Activated CD8-positive, alpha-beta T cell treated with anti-CD3 and anti-CD28 coated beads, Interleukin-2, amount 10 ng/mL, durations not matched to agents 7 days and 5 days (primary cell): ENCODE data around the gene RAB13. TPM values are rescaled to one million over a fixed set of nuclear protein-coding genes. Genes with fewer than 3 reads are reported as not detected.

Experiments used
- ATAC-seq: fragments of 150-1000 bp; cut with Tn5 transposase; one replicate; pipeline ENCODE4 v1.10.0; 2021; ENCODE audit warnings: moderate library complexity
- CTCF ChIA-PET: fragments of 350-600 bp; sonication (Branson Sonifier 250); formaldehyde crosslinking; loops from one replicate; lab custom pipeline; 2021; ENCODE audit warnings: antibody characterized with exemption; lab: Charles Lee
- POLR2A ChIA-PET: fragments of 350-600 bp; sonication (Branson Sonifier 250); formaldehyde crosslinking; loops from one replicate; lab custom pipeline; 2021; ENCODE audit warnings: antibody characterized with exemption; lab: Charles Lee
- DNase-seq: peaks from one replicate; pipeline ENCODE4 v3.0.0-alpha.2; 2020
- H3K27ac Mint-ChIP-seq: one replicate; pipeline ENCODE4 v1.8.0; 2021; ENCODE audit warnings: mild to moderate bottlenecking, mixed read lengths
- H3K27me3 Mint-ChIP-seq: one replicate; pipeline ENCODE4 v1.8.0; 2021; ENCODE audit warnings: low read depth, mixed read lengths
- H3K36me3 Mint-ChIP-seq: one replicate; pipeline ENCODE4 v1.8.0; 2021; ENCODE audit warnings: low read depth, mixed read lengths
- H3K4me1 Mint-ChIP-seq: one replicate; pipeline ENCODE4 v1.8.0; 2021; ENCODE audit warnings: low read depth, mixed read lengths
- H3K4me3 Mint-ChIP-seq: one replicate; pipeline ENCODE4 v1.8.0; 2021; ENCODE audit warnings: mild to moderate bottlenecking, mixed read lengths
- H3K9me3 Mint-ChIP-seq: one replicate; pipeline ENCODE4 v1.8.0; 2022; ENCODE audit warnings: mixed read lengths; ENCODE audit not compliant: insufficient read depth
- total RNA-seq, 2 experiments: library from RNA; stranded (reverse); gene quantifications; one replicate each; pipeline ENCODE4 v1.2.3, GENCODE V29; 2021

RAB13 gene
- total RNA-seq, 2 experiments from 2014 or later = 5.2 to 6.5 TPM

DNA sequence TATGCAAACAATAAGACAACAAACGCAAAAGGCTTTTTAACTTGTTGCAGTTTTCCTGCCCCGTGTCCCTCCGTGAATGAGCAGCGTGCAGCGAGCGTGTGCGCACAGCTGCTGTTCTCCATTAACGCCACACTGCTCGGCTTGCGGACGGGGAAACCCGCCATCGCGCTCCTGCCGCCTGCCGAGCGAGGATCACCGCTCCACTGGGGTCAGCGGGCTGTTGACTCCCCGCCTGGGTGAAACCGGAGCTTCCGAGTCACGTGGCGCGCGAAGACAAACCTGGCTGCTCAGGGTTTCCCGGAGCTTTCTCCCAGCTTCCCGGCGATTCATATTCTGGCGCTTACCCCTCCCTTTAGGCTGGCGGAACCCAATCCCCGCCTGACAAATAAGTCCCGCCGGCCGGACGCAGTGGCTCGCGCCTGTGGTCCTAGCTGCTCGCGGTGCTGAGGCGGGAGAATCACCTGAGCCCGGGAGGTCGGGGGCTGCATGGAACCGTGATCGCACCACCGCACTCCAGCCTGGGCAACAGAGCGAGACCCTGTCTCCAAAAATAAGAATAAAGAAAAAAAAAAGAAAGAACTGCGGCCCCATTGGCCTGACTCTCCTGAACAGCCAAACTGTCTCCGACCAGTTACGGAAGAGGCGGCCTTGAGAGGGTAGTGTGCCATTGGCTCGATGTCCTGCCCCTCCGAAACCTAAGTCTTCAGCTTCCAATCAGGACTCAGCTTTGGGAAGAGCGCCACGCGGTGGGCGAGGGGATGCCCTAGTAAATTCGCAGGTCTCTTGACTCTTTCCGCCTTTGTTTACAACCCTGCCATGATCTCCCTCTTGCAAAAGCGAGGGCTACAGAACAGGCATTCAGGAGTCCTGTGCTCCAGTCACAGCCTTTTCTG, 18.8 kb downstream of the RAB13 start, which contains the start of gene CREB3L4:
TSS of gene CREB3L4 (plus strand) at position 796 of the 893 bp plus-strand sequence. CDS start 624 bp downstream, outside the sequence.
- no peaks in the 10 kb centered on the region for H3K27me3 Mint-ChIP-seq
- H3K4me1 Mint-ChIP-seq = peaks cover 58% of the 10 kb centered on the region
- DNase-seq = peak; percentile 91
- peak within 1 kb of the TSS; percentile 93 for H3K27ac Mint-ChIP-seq
- CTCF ChIA-PET = interaction anchor here (0.8 to 7.4 kb wide), 12 partner anchors 10 to 295 kb away, joined by 3 to 109 read pairs (median 6); partner anchors contain the start of genes CRTC2, DENND4B, GATAD2B and JTB
- POLR2A ChIA-PET = interaction anchor here (0.6 to 4.1 kb wide), 27 partner anchors 10 to 796 kb away, joined by 3 to 62 read pairs (median 4); partner anchors contain the start of genes CHTOP, CRTC2, DENND4B and GATAD2B
- no peaks in the 10 kb centered on the region for H3K9me3 Mint-ChIP-seq
- peak within 1 kb of the TSS; percentile 86 for H3K4me3 Mint-ChIP-seq
- peak; percentile 88 for ATAC-seq
- H3K36me3 Mint-ChIP-seq = peaks cover 8% of the 10 kb centered on the region

DNA sequence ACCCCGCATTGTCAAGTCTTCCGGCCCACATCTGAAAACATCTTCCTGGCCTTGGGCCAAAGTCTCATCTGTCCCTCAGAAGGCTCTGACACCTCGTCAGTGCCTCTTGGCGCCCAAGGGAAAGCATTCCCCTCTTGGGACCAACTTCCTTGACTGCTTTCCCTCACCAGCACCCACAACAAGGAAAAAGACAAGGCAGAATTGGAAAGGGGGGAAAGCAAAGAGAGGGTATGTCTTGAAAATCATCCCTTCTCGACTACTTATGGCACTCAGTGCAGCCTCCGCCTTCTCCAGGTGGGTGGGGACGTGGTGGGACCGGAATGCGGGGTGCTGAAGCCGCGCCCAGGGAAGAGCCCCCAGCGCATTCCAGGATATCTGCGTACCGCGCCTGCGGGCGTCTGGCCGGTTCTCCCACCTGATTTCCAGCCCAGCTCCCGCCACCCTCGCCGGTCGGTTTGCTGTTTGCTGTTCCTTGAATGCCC, 22.2 kb downstream of the RAB13 start:
- no peak for DNase-seq
- no peaks in the 10 kb centered on the region for H3K27me3 Mint-ChIP-seq
- ATAC-seq = no peak
- H3K9me3 Mint-ChIP-seq = no peaks in the 10 kb centered on the region
- H3K4me1 Mint-ChIP-seq = peaks cover 69% of the 10 kb centered on the region
- peak overlapping the region; percentile 75 for H3K4me3 Mint-ChIP-seq
- POLR2A ChIA-PET = interaction anchor here (0.6 to 2.8 kb wide), 8 partner anchors 9 to 312 kb away, joined by 3 to 23 read pairs (median 4); partner anchors contain the start of genes DENND4B and JTB
- H3K36me3 Mint-ChIP-seq = peaks cover 18% of the 10 kb centered on the region
- CTCF ChIA-PET = interaction anchor here (1.9 to 7.4 kb wide), 5 partner anchors 13 to 167 kb away, joined by 9 to 109 read pairs (median 25); partner anchors contain the start of genes DENND4B, JTB and RAB13
- peak overlapping the region; percentile 76 for H3K27ac Mint-ChIP-seq

DNA sequence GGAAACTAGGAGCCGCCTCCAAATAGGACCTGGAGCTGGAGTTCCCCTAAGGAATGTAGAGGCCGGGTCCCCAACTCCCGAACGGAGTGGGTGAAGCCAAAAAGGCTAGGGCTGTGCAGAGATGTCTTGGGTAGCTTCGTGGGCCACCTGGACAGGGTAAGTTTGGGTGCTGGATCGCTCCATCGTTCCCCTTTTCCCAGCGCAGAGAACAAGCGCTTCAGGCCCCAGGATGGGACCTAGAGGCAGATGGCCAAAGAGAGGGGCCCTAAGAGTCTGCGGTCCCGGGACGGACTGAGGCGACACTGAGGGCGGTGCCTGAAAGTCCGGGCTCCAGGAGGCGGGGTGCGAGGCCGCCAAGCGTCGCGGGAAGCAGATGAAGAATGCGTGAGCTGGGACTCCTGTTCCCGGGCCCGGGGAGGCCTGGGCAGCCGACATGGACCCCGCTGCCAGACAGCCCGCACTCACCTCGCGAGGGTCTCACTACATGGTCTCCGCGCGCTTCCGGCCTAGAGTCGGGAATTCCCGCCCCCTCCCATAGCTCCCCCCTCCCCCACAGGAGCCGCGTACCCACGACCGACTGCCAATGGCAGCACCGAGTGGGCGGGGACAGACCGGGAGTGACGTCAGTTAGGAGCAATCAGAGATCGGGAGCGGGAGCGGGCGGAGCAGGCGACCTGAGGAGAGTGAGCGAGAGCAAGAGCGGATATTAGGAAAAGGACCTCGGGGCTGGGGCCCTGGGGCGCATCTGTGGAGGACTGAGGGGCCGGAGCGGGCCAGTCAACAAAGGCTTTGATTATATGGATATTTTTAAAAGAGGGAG, 22.9 kb downstream of the RAB13 start, which contains the start of gene SLC39A1:
TSS of gene SLC39A1 (minus strand) at position 508 of the 820 bp plus-strand sequence. CDS start 822 bp downstream, outside the sequence.
- Mint-ChIP-seq H3K27me3 (no peaks in the 10 kb centered on the region), H3K4me1 (peaks cover 68% of the 10 kb centered on the region), H3K36me3 (peaks cover 18% of the 10 kb centered on the region), H3K27ac (peak within 1 kb of the TSS; percentile 76), H3K4me3 (peak within 1 kb of the TSS; percentile 75), H3K9me3 (no peaks in the 10 kb centered on the region)
- ATAC-seq (peak; percentile 66), DNase-seq (peak; percentile 96)
- CTCF ChIA-PET = interaction anchor here (1.3 to 7.4 kb wide), 5 partner anchors 14 to 166 kb away, joined by 4 to 109 read pairs (median 12); partner anchors contain the start of genes DENND4B, GATAD2B, JTB and RAB13
- POLR2A ChIA-PET = interaction anchor here (0.6 to 2.8 kb wide), 13 partner anchors 9 to 329 kb away, joined by 3 to 23 read pairs (median 4); partner anchors contain the start of genes DENND4B, GATAD2B and JTB

GRCh38 chr1:153962088-153963029, 23.8 kb downstream of the RAB13 start:
- Mint-ChIP-seq H3K4me1 (peaks cover 60% of the 10 kb centered on the region), H3K27ac (peak overlapping the region; percentile 76), H3K36me3 (peaks cover 18% of the 10 kb centered on the region), H3K9me3 (no peaks in the 10 kb centered on the region), H3K27me3 (no peaks in the 10 kb centered on the region), H3K4me3 (peak overlapping the region; percentile 75)
- ATAC-seq = no peak
- POLR2A ChIA-PET = interaction anchor here (0.6 to 2.8 kb wide), 9 partner anchors 9 to 328 kb away, joined by 3 to 23 read pairs (median 4); partner anchors contain the start of genes DENND4B and GATAD2B
- no peak for DNase-seq
- CTCF ChIA-PET = interaction anchor here (1.3 to 7.4 kb wide), 5 partner anchors 15 to 165 kb away, joined by 4 to 109 read pairs (median 12); partner anchors contain the start of genes DENND4B, GATAD2B, JTB and RAB13

- CTCF ChIA-PET = interaction anchor here (3.4 kb wide), 1 partner anchor 16 kb away, joined by 25 read pairs; the partner anchor contains the start of gene DENND4B
- H3K27me3 Mint-ChIP-seq = no peaks in the 10 kb centered on the region
- POLR2A ChIA-PET = interaction anchor here (0.6 to 1.3 kb wide), 2 partner anchors 29 to 216 kb away, joined by 4 to 6 read pairs; partner anchors contain the start of gene RPS27
- peak overlapping the region; percentile 0 for H3K27ac Mint-ChIP-seq
- H3K36me3 Mint-ChIP-seq = peaks cover 22% of the 10 kb centered on the region
- peaks cover 62% of the 10 kb centered on the region for H3K4me1 Mint-ChIP-seq
- DNase-seq (no peak), ATAC-seq (no peak)
- H3K4me3 Mint-ChIP-seq = no peak overlapping the region
- no peaks in the 10 kb centered on the region for H3K9me3 Mint-ChIP-seq
These were observed 24.7 kb downstream of the RAB13 start for GRCh38 chr1:153961421-153961820.

DNA sequence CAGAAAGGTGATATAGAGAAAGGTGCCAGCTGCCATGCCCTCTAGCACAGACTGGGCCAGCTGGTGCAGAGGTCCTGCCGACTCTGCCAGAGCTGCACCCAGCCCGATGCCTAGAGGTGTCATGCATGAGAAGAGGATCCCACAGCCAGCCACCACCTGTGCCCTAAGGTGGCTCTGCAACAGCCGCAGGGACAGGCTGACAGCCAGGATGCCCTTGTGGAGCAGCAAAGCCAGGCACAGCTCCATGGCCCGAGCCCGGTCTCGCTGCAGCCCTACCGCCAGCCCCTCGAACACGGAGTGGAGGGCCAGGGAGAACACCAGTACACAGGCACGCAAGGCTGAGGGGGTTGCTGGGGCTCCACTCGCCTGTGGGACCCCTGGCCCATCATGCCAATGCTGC, 25.9 kb downstream of the RAB13 start:
- Mint-ChIP-seq H3K27ac (no peak overlapping the region), H3K4me3 (no peak overlapping the region), H3K9me3 (no peaks in the 10 kb centered on the region), H3K4me1 (peaks cover 63% of the 10 kb centered on the region), H3K27me3 (no peaks in the 10 kb centered on the region), H3K36me3 (peaks cover 20% of the 10 kb centered on the region)
- no peak for ATAC-seq
- no peak for DNase-seq
- ChIA-PET POLR2A (interaction anchor here (7.4 kb wide), 1 partner anchor 14 kb away, joined by 63 read pairs; the partner anchor contains the start of gene DENND4B), CTCF (interaction anchor here (0.6 to 3.2 kb wide), 2 partner anchors 18 to 286 kb away, joined by 3 to 10 read pairs; partner anchors contain the start of gene JTB)

GRCh38 chr1:153959454-153959853, 26.7 kb downstream of the RAB13 start:
- H3K27me3 Mint-ChIP-seq = no peaks in the 10 kb centered on the region
- ATAC-seq (no peak), DNase-seq (no peak)
- no peaks in the 10 kb centered on the region for H3K9me3 Mint-ChIP-seq
- H3K36me3 Mint-ChIP-seq = peaks cover 25% of the 10 kb centered on the region
- H3K4me1 Mint-ChIP-seq = peaks cover 70% of the 10 kb centered on the region
- no peak overlapping the region for H3K4me3 Mint-ChIP-seq
- ChIA-PET POLR2A (interaction anchor here (1.0 to 7.4 kb wide), 4 partner anchors 8 to 31 kb away, joined by 3 to 63 read pairs (median 20); partner anchors contain the start of genes CREB3L4, DENND4B, JTB and RPS27), CTCF (interaction anchor here (0.8 to 5.4 kb wide), 5 partner anchors 8 to 138 kb away, joined by 4 to 48 read pairs (median 28); partner anchors contain the start of genes CREB3L4, DENND4B, JTB and RAB13)
- peak overlapping the region; percentile 1 for H3K27ac Mint-ChIP-seq

- Mint-ChIP-seq H3K27ac (peak overlapping the region; percentile 94), H3K9me3 (no peaks in the 10 kb centered on the region), H3K27me3 (no peaks in the 10 kb centered on the region), H3K4me3 (peak overlapping the region; percentile 95), H3K36me3 (peaks cover 31% of the 10 kb centered on the region), H3K4me1 (peaks cover 71% of the 10 kb centered on the region)
- POLR2A ChIA-PET = interaction anchor here (0.7 to 7.4 kb wide), 7 partner anchors 9 to 36 kb away, joined by 3 to 63 read pairs (median 7); partner anchors contain the start of genes CREB3L4, DENND4B, GATAD2B and JTB
- CTCF ChIA-PET = interaction anchor here (0.8 to 5.4 kb wide), 5 partner anchors 8 to 137 kb away, joined by 4 to 48 read pairs (median 28); partner anchors contain the start of genes CREB3L4, DENND4B, JTB and RAB13
- ATAC-seq = no peak
- no peak for DNase-seq
These were observed 27.2 kb downstream of the RAB13 start for GRCh38 chr1:153958961-153959260.
